CD4-positive, alpha-beta T cell treated with Interleukin-4 for 4 hours (primary cell): ENCODE results near the gene HTR1D.
"Not testable (repeated sequence)": the region's sequence is repeated elsewhere in the genome, so short reads cannot be mapped to it uniquely, and the experiment has no call there.

Experiments used
- DNase-seq: peaks from one replicate; pipeline ENCODE4 v3.0.0-alpha.2; 2020

HTR1D gene

GRCh38 chr1:23217421-23218115 is at the start of gene HTR1D:
HTR1D (minus strand) TSS chr1:23217502; CDS start chr1:23194219, 23,283 bp downstream.
- DNase-seq, result no peak

DNA sequence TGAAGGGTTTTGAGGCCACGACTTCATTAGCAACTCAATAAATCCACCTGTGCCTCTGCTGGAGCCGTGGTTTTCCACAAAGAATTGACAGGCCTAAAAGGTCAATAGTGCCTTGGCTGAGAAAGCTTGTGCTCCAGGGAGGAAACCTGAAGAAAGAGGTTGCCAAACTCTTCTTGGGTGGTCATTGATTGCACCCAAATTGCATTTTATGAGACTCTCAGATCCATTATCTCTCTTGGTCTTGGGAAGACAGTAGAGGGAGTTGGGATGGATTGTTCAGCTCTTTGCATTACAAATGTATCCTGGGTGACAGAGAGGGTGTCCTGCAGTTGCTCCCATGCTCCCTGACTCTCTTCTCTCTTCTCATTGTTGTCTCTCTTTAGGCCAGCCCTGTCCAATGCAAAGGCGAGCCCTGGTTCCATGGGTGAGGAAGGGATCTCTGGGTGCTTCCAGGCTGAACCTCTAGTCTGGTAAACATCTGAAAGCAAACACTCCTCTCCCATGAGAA is 46.1 kb upstream of the HTR1D start:
- no peak for DNase-seq

GRCh38 chr1:23258082-23258481 is 40.8 kb upstream of the HTR1D start:
- DNase-seq, result not testable (repeated sequence)

GRCh38 chr1:23257371-23257770 is 40.1 kb upstream of the HTR1D start:
- DNase-seq, result not testable (repeated sequence)

GRCh38 chr1:23254584-23254983 is 37.3 kb upstream of the HTR1D start:
- no peak for DNase-seq

- DNase-seq, result no peak
Observed at GRCh38 chr1:23251812-23252211, 34.5 kb upstream of the HTR1D start.

DNA sequence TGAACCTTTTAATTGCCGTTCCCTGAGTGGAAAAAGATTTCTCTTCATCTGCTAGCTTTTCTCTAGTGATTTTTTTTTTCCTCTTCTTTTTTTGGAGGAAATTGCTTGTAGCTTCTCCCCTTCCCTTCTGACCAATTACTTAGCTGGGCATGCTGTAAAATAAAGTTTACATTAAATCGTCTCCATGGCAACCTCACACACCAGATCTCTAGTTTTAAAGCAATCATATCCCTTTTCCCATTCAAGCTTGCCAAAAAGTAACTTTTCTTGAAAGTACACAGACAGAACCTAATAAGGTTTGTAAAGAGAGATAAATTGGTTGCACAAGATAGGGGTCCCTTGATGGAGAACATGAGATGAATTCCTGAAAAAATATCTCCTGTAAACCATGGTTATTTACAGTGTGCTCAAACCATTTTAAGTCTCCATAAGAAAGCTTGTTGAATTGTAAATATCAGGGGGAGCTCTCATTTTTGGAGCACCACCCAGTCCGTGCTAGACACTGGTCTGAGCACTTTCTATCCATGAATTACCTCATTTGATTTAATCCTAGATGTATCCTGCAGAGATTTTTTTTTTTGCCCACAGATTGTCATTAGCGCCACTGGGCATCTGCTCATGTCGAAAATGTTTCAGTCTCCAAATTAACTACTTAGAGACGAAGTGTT is 32.6 kb upstream of the HTR1D start:
- no peak for DNase-seq

DNA sequence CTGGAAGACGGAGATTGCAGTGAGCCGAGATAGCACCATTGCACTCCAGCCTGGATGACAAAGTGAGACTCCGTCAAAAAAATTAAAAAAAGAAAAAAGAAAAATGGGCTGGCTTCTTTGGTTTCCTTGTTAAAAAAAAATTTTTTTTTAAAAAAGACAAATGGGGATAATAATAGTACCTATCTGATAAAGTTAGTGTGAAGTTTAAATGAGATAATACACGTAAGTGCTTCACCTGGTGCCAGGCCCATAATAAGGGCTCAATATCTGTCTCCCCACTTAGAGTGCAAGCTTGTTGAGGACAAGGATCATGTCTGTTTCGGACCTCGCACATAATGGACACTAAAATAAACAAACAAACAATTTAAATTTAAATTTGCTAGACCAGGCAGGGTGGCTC is 30.0 kb upstream of the HTR1D start:
- no peak for DNase-seq

- DNase-seq, result no peak
Observed at GRCh38 chr1:23246274-23246673, 29.0 kb upstream of the HTR1D start.

DNA sequence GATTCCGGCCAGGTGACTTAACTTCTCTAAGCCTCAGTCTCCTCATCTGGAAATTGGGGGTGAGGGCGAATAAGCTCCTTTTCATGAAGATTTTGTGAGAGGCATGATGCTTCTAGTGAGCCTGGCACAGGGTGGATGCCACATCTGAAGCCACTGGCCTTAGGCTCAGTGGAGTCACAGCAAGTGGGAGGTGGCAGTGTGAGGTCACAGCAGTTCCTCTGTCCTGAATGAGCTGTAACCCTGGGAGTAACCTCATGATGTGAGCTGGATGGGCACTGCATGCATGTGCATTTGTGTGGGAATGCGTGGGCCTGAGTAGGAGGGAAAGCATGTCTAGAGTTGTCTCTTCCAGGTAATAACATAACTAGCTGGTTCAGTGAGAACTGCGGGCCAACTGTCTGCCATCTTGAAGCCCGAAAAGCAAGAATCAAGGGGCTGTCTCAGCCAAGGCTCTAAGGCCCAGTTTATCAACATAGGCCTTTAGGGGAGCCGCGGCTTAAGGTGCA is 27.0 kb upstream of the HTR1D start:
- DNase-seq, result no peak

DNA sequence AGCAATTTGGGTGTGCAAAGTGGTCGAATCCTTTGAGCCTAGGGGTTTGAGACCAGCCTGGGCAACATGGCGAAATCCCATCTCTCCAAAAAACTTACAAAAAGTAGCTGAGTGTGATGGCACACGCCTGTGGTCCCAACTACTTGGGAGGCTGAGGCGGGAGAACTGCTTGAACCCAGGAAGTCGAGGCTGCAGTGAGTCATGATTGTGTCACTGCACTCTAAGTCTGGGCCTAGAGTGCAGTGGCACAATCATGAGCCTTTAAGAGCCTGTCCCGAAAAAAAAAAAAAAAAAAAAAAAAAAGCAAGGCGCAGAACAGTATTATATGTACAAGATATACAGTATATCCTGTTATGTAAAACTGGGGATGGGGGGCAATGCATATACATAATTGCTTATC is 25.1 kb upstream of the HTR1D start:
- DNase-seq, result no peak

GRCh38 chr1:23239638-23240295 is 22.5 kb upstream of the HTR1D start:
- no peak for DNase-seq

- no peak for DNase-seq
Observed at GRCh38 chr1:23238565-23238964, 21.3 kb upstream of the HTR1D start.

DNA sequence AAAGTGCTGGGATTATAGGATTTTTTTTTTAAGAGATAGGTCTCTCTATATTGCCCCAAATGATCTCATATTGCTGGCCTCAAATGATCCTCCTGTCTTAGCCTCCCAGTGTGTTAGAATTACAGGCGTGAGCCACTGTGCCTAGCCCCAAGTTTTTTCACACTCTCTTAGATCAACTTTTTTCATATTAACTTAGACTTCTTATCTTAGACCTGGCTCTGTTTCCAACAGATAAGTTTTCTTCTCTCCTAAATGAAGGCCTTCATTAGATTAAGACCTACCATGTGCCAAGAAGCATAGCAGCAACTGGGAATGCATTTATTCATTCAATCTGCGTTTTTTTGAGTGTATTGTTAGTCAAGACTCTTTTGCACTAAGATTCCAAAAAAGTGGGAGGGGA is 20.2 kb upstream of the HTR1D start:
- no peak for DNase-seq

DNA sequence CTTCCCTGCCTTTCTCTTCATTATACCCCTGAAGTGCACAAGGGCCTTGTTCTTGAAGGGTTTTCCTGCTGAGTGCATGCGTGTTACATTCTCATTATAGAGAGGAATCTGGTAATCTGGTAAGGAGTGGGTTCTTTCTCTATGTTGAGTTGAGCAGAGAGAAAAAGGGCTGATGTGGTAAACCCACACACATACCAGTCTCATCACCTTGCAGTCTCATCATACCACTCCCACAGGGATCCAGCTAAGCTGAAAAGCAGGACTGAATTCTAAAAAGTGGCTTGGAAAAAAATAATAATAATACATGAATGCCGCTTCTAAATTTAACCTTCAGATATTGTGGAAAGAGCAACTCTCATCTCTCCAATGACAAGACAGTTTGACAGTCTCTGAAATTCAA is 10.5 kb upstream of the HTR1D start:
- no peak for DNase-seq

- DNase-seq, result no peak
Observed at GRCh38 chr1:23224739-23225648, 7.7 kb upstream of the HTR1D start.

GRCh38 chr1:23223963-23224362 is 6.7 kb upstream of the HTR1D start:
- not testable (repeated sequence) for DNase-seq

- not testable (repeated sequence) for DNase-seq
Observed at GRCh38 chr1:23223490-23223951, 6.2 kb upstream of the HTR1D start.

DNA sequence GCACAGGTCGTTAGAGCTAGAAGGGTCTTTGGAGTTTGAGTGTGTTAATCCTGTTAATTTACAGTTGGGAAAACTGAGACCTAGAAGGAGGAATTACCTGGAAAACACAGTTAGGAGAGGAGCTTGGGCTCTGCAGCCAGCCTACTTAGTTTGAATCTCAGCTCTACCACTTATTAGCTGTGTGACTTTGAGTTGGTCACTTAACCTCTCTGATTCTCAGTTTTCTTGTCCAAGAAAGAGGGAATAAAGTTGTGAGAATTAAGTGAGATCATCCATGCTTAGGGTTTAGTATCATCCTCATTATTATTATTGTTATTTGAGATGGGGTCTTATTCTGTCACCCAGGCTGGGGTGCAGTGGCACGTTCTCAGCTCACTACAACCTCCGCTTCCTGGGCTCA is 5.4 kb upstream of the HTR1D start:
- DNase-seq, result no peak

- DNase-seq, result no peak
Observed at GRCh38 chr1:23222331-23222730, 5.0 kb upstream of the HTR1D start.

GRCh38 chr1:23221107-23221506 is 3.8 kb upstream of the HTR1D start:
- DNase-seq, result no peak

DNA sequence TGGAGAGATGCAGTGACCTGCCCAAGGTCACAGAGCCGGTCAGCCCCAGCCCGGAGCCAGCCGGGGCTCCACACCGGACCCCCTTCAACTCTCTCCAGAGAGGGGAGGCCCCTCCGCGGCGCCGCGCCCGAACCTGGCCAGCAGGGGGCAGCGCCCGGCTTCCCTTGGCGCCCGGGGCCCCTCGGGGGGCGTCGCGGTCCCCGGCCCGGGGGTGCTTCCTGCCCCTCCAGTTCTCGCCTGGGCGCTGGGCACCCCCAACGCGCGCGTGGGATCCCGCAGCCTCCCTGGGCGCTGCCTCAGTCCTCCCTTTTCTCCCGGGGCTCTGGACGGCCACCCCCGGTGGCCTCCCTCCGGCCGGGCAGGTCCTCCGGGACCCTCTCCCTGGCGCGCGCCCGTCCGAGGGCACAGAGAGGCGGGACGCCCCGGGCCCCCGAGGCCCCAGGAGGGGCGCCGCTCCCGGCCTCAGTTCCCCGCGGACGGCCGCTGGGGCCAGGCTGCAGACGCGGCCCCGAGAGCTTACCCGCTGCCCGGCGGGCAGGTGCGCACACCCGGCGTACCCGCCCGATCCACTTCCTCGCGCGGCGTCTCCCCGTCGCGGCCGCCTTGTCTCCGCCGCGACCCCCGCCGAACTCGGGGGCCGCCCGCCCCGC is 406 bp downstream of the HTR1D start:
- DNase-seq, result no peak
